OCI-LY7 (cell line): Measurements from ENCODE around the gene MARCO. TPM values are rescaled to one million over a fixed set of nuclear protein-coding genes. Genes with fewer than 3 reads are reported as not detected.

Experiments
- BruUV-seq: library from RNA; stranded (reverse); fragments of 400-500 nt; replicated peaks from 2 replicates; lab custom pipeline; 2021; lab: Mats Ljungman, UMichigan
- CTCF ChIA-PET: fragments of 300-600 bp; sonication (Branson Sonifier 250); formaldehyde crosslinking; loops from one replicate; lab custom pipeline; 2022; ENCODE audit warnings: antibody characterized with exemption; ENCODE audit not compliant: unreplicated experiment; lab: Charles Lee
- POLR2A ChIA-PET: fragments of 300-600 bp; sonication (Branson Sonifier 250); formaldehyde crosslinking; loops from one replicate; lab custom pipeline; 2022; ENCODE audit warnings: antibody characterized with exemption; lab: Charles Lee
- DNase-seq: peaks from one replicate; pipeline ENCODE4 v3.0.0-alpha.2; 2015; ENCODE audit warnings: low spot score
- H2AFZ ChIP-seq: fragments of 200-600 bp; sonication (generic), shearing (Covaris generic); 2 replicates; pipeline ENCODE4 v1.6.1; 2014; ENCODE audit warnings: mild to moderate bottlenecking, antibody characterized with exemption, low read length, moderate library complexity
- H3K27ac ChIP-seq: fragments of 200-600 bp; sonication (generic); 2 replicates; pipeline ENCODE4 v1.5.1; 2014; ENCODE audit warnings: mixed run types, low read depth, mild to moderate bottlenecking, moderate library complexity, low read length, inconsistent platforms; ENCODE audit not compliant: poor library complexity, severe bottlenecking
- H3K36me3 ChIP-seq: fragments of 200-600 bp; sonication (generic); 2 replicates; pipeline ENCODE4 v1.6.1; 2014; ENCODE audit warnings: mild to moderate bottlenecking, antibody characterized with exemption, low read length, moderate library complexity, mixed read lengths; ENCODE audit not compliant: insufficient read depth
- H3K4me1 ChIP-seq: fragments of 200-600 bp; sonication (generic); 2 replicates; pipeline ENCODE4 v1.5.1; 2014; ENCODE audit warnings: mild to moderate bottlenecking, low read length; ENCODE audit not compliant: insufficient read depth, poor library complexity, severe bottlenecking
- H3K4me2 ChIP-seq: fragments of 200-600 bp; sonication (generic); 2 replicates; pipeline ENCODE4 v1.6.1; 2014; ENCODE audit warnings: mild to moderate bottlenecking, low read length
- H3K4me3 ChIP-seq: fragments of 200-600 bp; sonication (generic); 2 replicates; pipeline ENCODE4 v1.5.1; 2014; ENCODE audit warnings: mild to moderate bottlenecking, low read depth, low read length; ENCODE audit not compliant: poor library complexity, severe bottlenecking
- H3K79me2 ChIP-seq: fragments of 200-600 bp; sonication (generic); 2 replicates; pipeline ENCODE4 v1.6.1; 2016; ENCODE audit warnings: low read depth, mild to moderate bottlenecking, low read length, moderate library complexity, mixed read lengths; ENCODE audit not compliant: insufficient read depth
- H3K9me2 ChIP-seq: fragments of 200-600 bp; sonication (generic); 2 replicates; pipeline ENCODE4 v1.6.1; 2016; ENCODE audit warnings: mild to moderate bottlenecking, low read length, mixed read lengths; ENCODE audit not compliant: insufficient read depth
- H3K9me3 ChIP-seq: fragments of 200-600 bp; sonication (generic); 2 replicates; pipeline ENCODE4 v1.6.1; 2014; ENCODE audit warnings: mild to moderate bottlenecking, mixed run types, low read length, mixed read lengths
- H4K20me1 ChIP-seq: fragments of 200-600 bp; sonication (generic); 2 replicates; pipeline ENCODE4 v1.6.1; 2014; ENCODE audit warnings: mild to moderate bottlenecking, antibody characterized with exemption, low read length, moderate library complexity, mixed read lengths; ENCODE audit not compliant: insufficient read depth
- EZH2phosphoT487 ChIP-seq: fragments of 200-600 bp; sonication (generic); IDR thresholded peaks from 2 replicates; pipeline ENCODE4 v1.6.1; 2018; ENCODE audit warnings: low read depth, borderline replicate concordance, mild to moderate bottlenecking, mixed run types, antibody characterized with exemption, low read length, moderate library complexity, mixed read lengths
- intact Hi-C: fragments of 100-400 bp; cut with micrococcal nuclease; formaldehyde crosslinking; loops from one replicate; pipeline ENCODE4 v1.10.0; 2022; ENCODE audit not compliant: unreplicated experiment
- total RNA-seq, 2 experiments: library from RNA; depleted of rRNA in 1 of 2; stranded (reverse); fragments of >200 nt in 1 of 2; shearing (Covaris generic) in 1 of 2; gene quantifications; 2 replicates each; pipeline ENCODE4 v1.2.3, GENCODE V29; 2014 to 2022
- TF ChIP-seq, protein P1 (sequence below): fragments of 200-600 bp; sonication (generic); conservative IDR thresholded peaks from 2 replicates; pipeline ENCODE4 v1.5.1; 2014; ENCODE audit warnings: mild to moderate bottlenecking, antibody characterized with exemption, low read length, moderate library complexity, mixed read lengths

MARCO gene
- total RNA-seq, 2 experiments from 2014 or later: not detected

- POLR2A ChIA-PET: interaction anchor here (0.6 kb wide), 1 partner anchor 399 kb away, joined by 4 read pairs; no protein-coding TSS in a partner anchor
- Histone ChIP-seq H3K9me2 (no peaks in the 10 kb centered on the region), H3K27ac (no peak overlapping the region), H3K36me3 (no peaks in the 10 kb centered on the region), H3K4me2 (no peak overlapping the region), H2AFZ (no peak overlapping the region), H4K20me1 (no peaks in the 10 kb centered on the region), H3K9me3 (no peaks in the 10 kb centered on the region), H3K79me2 (no peaks in the 10 kb centered on the region), H3K4me1 (no peaks in the 10 kb centered on the region), H3K4me3 (no peak overlapping the region)
- CTCF ChIA-PET: no interaction called here
- no TSS peak for BruUV-seq
- TF ChIP-seq EZH2phosphoT487: no peak
- TF ChIP-seq, protein P1, sequence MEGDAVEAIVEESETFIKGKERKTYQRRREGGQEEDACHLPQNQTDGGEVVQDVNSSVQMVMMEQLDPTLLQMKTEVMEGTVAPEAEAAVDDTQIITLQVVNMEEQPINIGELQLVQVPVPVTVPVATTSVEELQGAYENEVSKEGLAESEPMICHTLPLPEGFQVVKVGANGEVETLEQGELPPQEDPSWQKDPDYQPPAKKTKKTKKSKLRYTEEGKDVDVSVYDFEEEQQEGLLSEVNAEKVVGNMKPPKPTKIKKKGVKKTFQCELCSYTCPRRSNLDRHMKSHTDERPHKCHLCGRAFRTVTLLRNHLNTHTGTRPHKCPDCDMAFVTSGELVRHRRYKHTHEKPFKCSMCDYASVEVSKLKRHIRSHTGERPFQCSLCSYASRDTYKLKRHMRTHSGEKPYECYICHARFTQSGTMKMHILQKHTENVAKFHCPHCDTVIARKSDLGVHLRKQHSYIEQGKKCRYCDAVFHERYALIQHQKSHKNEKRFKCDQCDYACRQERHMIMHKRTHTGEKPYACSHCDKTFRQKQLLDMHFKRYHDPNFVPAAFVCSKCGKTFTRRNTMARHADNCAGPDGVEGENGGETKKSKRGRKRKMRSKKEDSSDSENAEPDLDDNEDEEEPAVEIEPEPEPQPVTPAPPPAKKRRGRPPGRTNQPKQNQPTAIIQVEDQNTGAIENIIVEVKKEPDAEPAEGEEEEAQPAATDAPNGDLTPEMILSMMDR: no peak
- DNase-seq: no peak
- intact Hi-C loops: no loop called here
Measured at GRCh38 chr2:118987886-118988285, 45.9 kb downstream of the MARCO start.

DNA sequence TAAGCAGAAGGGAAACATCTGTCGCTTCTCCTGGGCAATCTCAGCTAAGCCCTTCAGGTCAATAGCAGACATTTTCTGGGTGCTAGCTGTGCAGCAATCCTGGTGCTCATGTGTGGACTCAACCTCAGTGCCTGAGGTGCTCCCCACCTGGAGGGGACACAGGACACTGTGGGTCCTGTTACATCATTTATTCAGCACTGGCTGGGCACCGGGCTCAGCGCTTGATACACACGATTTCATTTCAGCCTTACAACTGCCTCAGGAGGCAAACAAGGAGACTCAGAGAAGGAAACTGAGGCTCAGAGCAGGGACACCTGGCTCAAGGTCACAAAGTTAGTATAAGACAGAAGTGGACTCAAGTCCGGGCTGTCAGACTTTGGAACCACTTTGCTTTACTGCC is 46.7 kb downstream of the MARCO start:
- Histone ChIP-seq H3K9me3 (no peaks in the 10 kb centered on the region), H3K27ac (no peak overlapping the region), H3K36me3 (no peaks in the 10 kb centered on the region), H2AFZ (no peak overlapping the region), H3K79me2 (no peaks in the 10 kb centered on the region), H4K20me1 (no peaks in the 10 kb centered on the region), H3K4me2 (no peak overlapping the region), H3K4me3 (no peak overlapping the region), H3K9me2 (no peaks in the 10 kb centered on the region), H3K4me1 (no peaks in the 10 kb centered on the region)
- no TSS peak for BruUV-seq
- no peak for TF ChIP-seq EZH2phosphoT487
- TF ChIP-seq, protein P1: no peak
- ChIA-PET POLR2A (no interaction called here), CTCF (no interaction called here)
- intact Hi-C loops: no loop called here
- no peak for DNase-seq

- POLR2A ChIA-PET: interaction anchor here (0.6 kb wide), 1 partner anchor 105 kb away, joined by 4 read pairs; no protein-coding TSS in a partner anchor
Measured at GRCh38 chr2:118989481-118989880, 47.5 kb downstream of the MARCO start.

More at GRCh38 chr2:118989481-118989880, 47.5 kb downstream of the MARCO start:
- Histone ChIP-seq H3K4me2 (no peak overlapping the region), H4K20me1 (no peaks in the 10 kb centered on the region), H3K79me2 (no peaks in the 10 kb centered on the region), H3K4me1 (no peaks in the 10 kb centered on the region), H3K4me3 (no peak overlapping the region), H3K9me2 (no peaks in the 10 kb centered on the region), H3K9me3 (no peaks in the 10 kb centered on the region), H3K27ac (no peak overlapping the region), H2AFZ (no peak overlapping the region), H3K36me3 (no peaks in the 10 kb centered on the region)
- intact Hi-C loops: no loop called here
- CTCF ChIA-PET: no interaction called here
- TF ChIP-seq, protein P1: no peak
- no peak for TF ChIP-seq EZH2phosphoT487
- DNase-seq: no peak
- no TSS peak for BruUV-seq
